ENCODE measurements around the gene SAMD8.
"Not testable (repeated sequence)": the region's sequence is repeated elsewhere in the genome, so short reads cannot be mapped to it uniquely, and the experiment has no call there.

Gene SAMD8

GRCh38 chr10:75140246-75140645 lies 28.8 kb downstream of the SAMD8 start:
- DNase-seq (ENCODE audit: low read depth): no peak

DNA sequence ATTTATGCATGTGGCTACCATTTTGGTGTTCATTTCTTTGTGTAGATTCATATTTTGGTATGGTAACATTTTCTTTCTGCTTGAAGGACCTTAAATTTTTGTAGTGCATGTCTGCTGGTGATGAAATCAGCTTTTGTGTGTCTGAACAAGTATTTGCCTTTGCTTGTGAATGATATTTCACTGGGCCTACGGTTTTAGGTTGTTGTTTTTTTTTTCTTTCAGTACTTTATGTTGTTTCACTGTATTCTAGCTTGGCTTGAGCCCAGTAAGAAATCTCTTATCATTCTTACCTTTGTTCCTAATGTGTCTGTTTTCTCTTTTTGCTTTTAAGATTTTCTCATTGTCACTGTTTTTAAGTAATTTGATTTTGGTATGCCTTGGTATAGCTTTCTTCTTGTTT lies 31.9 kb downstream of the SAMD8 start:
- no peak for DNase-seq (ENCODE audit: low read depth)

DNA sequence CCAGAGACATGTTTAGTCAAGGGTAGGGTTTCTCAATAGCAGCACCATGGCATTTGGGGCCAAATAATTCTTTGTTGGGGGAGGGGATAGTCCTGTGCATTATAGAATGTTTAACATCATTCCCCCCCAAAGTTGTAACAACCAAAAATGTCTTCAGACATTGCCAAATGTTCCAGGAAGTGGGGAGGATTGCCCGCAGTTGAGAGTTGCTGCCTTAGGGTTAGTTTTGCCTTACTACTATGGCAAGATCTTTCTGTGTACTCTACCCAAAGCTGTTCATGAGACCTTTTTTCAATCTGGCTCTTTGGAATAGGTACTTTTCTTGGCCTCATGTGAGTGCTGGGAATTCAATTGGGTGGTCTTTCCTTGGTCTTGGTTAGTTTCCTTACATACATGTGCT lies 34.1 kb downstream of the SAMD8 start:
- no peak for DNase-seq (ENCODE audit: low read depth)

- no peak for DNase-seq (ENCODE audit: low read depth)
Measured at GRCh38 chr10:75146780-75147179, 35.3 kb downstream of the SAMD8 start.

DNA sequence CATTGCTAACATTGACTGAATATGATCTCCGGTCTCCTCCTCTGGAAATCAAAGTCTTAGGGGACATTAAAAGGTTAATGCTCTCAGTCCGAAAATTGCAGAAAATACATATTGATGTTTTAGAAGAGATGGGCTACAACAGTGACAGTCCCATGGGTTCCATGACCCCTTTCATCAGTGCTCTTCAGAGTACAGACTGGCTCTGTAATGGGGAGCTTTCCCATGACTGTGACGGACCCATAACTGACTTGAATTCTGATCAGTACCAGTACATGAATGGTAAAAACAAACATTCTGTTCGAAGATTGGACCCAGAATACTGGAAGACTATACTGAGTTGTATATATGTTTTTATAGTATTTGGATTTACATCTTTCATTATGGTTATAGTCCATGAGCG lies 39.2 kb downstream of the SAMD8 start:
- no peak for DNase-seq (ENCODE audit: low read depth)

DNA sequence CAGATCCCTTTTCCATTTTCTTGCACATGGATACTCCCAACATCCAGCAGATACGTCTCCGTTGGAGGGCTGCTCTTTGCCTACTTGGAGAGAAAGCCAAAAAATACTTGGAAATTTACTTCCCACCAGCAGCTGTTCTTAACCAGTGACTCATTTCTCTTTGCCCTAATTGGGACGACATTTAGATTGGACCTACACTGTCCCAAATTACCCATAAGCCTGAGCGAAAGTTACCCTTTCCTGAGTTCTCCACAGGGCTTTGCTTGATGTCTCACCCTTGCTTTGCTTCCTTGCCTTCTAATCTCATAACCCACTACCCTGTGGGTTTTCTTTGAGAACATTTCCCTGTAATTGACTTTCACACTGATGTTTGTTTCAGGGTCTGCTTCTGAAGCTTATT lies 48.1 kb downstream of the SAMD8 start:
- DNase-seq (ENCODE audit: low read depth): no peak

DNA sequence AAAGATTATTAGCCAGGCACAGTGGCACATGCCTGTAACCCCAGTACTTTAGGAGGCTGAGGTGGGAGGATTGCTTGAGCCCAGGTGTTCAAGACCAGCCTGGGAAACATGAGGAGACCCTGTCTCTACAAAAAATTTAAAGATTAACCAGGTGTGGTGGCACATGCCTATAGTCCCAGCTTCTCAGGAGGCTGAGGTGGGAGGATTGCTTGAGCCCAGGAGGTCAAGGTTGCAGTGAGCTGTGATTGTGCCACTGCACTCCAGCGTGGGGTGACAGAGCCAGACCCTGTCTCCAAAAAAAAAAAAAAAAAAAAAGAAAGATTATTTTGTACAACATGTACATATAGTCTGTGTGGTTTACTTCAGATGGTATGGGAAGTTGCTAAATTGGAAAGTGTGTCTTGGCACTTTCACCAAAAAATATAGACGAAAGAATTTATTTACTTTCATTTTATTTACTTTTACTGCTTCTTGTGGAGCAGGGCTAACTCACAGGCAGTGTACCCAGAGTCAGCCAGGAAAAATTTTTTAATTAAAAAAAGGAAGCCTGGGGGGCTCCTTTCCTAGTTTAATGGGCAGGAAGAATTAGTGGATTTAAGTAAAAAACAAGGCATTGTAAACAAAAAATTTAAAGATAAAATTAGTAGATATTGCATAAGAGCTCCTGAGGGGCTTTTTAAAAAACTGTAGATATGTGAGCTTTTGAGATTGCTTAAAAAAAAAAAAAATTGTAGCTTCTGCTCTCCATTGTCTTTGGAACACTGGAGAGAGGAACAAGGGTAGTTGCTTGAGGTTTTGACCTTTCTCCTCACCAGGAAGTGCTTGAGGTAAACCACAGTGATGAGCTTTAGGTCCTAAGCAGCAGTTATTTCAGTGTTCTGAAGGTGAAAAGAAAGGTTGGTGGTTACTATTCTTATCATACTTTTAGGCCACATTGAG lies 54.5 kb downstream of the SAMD8 start:
- no peak for DNase-seq (ENCODE audit: low read depth)

DNA sequence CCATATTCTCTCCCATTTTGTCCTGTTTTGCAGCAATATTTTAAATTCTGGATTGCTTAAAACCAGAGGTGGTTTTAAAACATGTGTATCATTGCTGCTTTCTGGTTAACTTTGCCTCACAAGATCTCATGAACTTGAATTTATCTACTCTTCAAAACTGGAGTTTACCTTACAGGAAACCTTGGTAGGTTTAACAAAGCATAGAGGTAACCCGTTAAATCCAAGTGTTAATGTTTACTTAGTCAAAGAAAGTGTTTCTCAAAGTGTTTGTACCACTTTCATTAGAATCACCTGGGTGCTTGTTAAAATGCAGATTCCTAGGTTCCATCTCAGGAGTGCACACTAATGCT lies 55.1 kb downstream of the SAMD8 start:
- no peak for DNase-seq (ENCODE audit: low read depth)

- DNase-seq (ENCODE audit: low read depth): no peak
Measured at GRCh38 chr10:75168275-75168674, 56.8 kb downstream of the SAMD8 start.

DNA sequence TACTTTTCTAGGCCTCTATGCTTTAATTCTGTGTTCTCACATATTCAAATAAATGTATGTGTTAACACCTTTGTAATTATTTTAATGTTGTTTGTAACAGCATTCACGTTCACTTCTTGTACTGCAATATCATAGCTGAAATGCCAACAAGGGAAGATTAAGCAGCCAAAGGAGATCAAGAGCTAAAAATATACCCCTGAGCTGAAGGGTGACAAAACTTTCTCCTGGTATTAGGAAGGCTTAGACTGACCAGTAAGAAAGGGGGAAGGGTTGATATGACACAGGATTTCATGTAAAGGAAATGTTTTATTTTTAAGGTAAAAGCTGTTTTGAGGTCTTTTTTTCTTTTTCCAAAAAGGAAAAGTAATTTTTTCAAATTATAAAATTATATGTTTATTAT lies 58.8 kb downstream of the SAMD8 start:
- DNase-seq (ENCODE audit: low read depth): no peak

DNA sequence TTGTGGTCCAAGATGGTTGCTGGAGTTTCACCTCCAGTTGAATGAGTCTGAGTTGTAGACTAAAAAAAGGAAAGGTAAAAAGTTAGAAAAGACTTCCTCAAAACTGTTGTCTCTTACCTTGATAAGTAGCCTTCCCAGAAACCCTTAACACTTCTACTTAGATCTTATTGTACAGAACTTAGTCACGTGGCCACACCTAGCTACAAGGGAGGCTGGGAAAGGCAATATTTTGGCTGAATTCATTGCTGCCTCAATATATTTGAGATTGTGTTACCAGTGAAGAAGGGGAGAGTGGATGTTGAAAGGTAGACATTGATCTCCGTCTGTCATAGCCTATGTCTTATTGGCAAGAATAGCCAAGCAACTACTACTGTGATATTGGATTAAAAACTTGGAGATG lies 63.6 kb downstream of the SAMD8 start:
- DNase-seq (ENCODE audit: low read depth): no peak

- DNase-seq (ENCODE audit: low read depth): no peak
Measured at GRCh38 chr10:75176046-75176445, 64.6 kb downstream of the SAMD8 start.

- no peak for DNase-seq (ENCODE audit: low read depth)
Measured at GRCh38 chr10:75176736-75177135, 65.3 kb downstream of the SAMD8 start.

DNA sequence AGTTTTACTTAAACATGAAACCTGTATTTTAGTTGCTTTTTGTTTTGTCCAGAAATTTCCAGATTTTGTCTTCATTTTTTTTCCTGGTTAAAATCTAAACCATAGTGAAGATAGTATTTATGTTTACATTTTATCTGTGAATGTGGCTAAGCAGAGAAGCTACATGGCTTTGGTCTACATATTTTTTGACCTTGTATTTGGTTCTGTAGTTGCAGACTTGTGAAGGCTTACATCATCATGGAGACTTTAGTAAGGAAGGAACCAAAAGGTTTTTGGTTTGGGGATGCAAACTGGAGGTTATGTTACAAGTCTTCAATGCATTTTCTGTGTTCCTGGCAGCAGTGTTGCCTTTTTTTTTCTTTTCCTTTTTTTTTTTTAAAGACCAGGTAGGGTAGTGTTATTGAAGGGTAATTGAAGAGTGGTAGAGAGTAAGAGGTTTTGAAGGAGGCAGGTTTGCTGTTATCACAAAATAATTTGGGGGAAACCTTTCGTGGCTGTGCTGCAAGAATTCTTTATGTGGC lies 68.3 kb downstream of the SAMD8 start:
- no peak for DNase-seq (ENCODE audit: low read depth)

DNA sequence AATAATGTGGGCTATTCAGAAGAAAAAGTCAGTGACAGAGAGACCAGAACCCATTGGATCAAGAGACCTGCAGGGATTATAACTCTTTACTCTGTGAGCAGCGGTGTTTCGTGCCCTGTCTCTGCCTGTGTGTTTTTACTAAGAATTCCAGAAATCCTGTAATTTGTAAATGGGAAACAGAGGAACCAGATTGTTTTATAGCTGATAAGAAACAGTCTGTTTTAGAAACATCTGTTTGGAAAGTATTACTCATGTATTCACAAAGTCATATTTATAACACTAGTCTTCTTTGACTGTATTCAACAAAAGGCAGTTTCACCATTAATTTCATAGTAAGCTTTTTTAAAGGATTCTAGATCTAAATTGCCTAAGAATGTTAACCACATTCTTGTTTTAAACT lies 69.1 kb downstream of the SAMD8 start:
- DNase-seq (ENCODE audit: low read depth): no peak

GRCh38 chr10:75181073-75181472 lies 69.6 kb downstream of the SAMD8 start:
- no peak for DNase-seq (ENCODE audit: low read depth)

- no peak for DNase-seq (ENCODE audit: low read depth)
Measured at GRCh38 chr10:75186310-75186709, 74.9 kb downstream of the SAMD8 start.

GRCh38 chr10:75187961-75188426 lies 76.5 kb downstream of the SAMD8 start:
- DNase-seq (ENCODE audit: low read depth): peak; percentile 50

DNA sequence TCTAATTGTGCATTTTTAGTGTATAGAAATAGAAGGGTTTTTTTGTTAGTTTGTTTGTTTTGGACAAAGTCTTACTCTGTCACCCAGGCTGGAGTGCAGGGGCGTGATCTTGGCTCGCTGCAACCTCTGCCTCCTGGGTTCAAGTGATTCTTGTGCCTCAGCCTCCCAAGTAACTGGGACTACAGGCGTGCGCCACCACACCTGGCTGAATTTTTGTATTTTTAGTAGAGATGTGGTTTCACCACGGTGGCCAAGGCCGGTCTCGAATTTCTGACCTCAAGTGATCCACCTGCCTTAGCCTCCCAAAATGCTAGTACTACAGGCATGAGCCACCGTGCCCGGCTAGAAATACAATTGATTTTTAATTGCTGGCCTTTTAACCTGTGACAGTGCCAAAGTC lies 77.1 kb downstream of the SAMD8 start:
- DNase-seq (ENCODE audit: low read depth): not testable (repeated sequence)

- no peak for DNase-seq (ENCODE audit: low read depth)
Measured at GRCh38 chr10:75189266-75190096, 78.0 kb downstream of the SAMD8 start.

DNA sequence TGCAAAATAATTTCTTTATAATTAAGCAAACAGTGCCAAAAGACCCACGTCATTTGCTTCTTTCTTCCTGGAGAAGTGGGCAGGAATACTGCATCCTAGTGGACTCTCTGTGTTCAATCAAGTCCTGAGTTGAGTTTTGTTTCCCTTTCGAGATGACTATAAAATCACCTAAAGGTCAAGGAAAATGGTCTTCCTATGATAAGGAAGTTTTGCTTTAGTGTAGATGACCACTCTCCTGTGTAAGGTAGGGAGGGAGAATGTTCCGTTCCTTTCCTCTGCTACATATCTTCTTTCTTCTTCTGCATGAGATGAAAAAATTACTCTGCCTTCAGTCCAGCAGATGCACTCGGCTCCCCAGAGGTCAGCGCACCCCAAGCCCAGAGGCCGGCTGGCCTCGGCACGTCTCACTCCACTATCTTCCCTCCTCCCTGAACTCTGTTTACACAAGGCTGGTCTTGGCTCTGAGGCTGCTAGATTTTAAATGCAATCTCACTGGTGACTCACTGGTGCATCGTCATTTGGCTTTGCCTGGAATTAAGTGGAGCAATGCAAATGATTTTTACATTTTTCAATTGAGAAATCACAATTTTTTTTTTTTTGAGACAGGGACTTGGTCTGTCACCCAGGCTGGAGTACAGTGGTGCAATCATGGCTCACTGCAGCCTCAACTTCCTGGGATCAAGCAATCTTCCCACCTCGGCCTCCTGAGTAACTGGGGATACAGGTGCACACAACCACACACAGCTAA lies 80.5 kb downstream of the SAMD8 start:
- no peak for DNase-seq (ENCODE audit: low read depth)

- not testable (repeated sequence) for DNase-seq (ENCODE audit: low read depth)
Measured at GRCh38 chr10:75194625-75195024, 83.2 kb downstream of the SAMD8 start.

Measured in T-helper 22 cell (primary cell).